GM18508 (cell line): ENCODE results near the gene GPR89B.
"Not testable (repeated sequence)": the region's sequence is repeated elsewhere in the genome, so short reads cannot be mapped to it uniquely, and the experiment has no call there.

Experiments
- ATAC-seq: cut with Tn5 transposase; IDR thresholded peaks from one replicate; pipeline ENCODE4 v1.9.1; 2021; ENCODE audit warnings: moderate number of reproducible peaks; ENCODE audit not compliant: insufficient read depth, unreplicated experiment

GPR89B gene

DNA sequence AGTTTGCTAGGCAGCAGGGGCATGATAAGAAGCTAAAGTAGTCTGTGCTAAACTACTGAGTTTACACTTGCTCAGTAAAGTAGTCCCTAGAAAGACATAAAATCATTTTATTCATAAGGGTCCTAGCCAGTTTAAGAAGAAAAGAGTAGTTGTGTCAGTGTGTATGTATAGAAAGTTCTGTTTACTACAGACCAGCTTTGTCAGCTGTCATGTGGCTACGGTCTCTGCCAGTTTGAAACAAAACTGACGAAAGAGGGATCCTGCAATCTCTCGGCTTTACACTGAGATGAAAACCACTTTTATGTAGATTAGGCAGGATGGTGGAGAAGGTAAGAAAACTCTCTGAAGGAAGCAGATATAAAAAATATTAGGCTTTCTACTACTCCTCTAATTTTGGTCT lies 7.1 kb downstream of the GPR89B start:
- ATAC-seq = not testable (repeated sequence)

- ATAC-seq = not testable (repeated sequence)
Measured at GRCh38 chr1:147940456-147940855, 12.2 kb downstream of the GPR89B start.

DNA sequence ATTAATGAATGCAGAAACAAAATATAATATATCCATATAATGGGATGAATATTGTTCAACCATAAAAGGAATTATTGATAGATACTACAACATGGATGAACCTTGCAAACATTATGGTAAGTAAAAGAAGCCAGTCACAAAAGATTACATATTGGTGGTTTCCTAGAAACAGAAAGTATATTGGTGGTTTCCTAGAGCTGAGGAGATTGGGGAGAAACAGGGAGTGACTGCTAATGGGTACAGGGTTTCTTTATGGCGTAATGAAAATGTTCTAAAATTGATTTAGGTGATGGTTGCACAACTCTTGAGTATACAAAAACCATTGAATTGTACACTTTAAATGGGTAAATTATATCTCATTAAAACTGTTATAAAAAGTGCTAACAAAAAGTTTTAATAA lies 14.3 kb downstream of the GPR89B start:
- ATAC-seq = not testable (repeated sequence)

- ATAC-seq = not testable (repeated sequence)
Measured at GRCh38 chr1:147949517-147949916, 21.3 kb downstream of the GPR89B start.

- not testable (repeated sequence) for ATAC-seq
Measured at GRCh38 chr1:147958906-147959305, 30.7 kb downstream of the GPR89B start.

- ATAC-seq = not testable (repeated sequence)
Measured at GRCh38 chr1:147959680-147960079, 31.5 kb downstream of the GPR89B start.

- not testable (repeated sequence) for ATAC-seq
Measured at GRCh38 chr1:147964575-147964974, 36.4 kb downstream of the GPR89B start.

- ATAC-seq = not testable (repeated sequence)
Measured at GRCh38 chr1:147966657-147967056, 38.4 kb downstream of the GPR89B start.

- not testable (repeated sequence) for ATAC-seq
Measured at GRCh38 chr1:147978896-147979651, 50.9 kb downstream of the GPR89B start.

DNA sequence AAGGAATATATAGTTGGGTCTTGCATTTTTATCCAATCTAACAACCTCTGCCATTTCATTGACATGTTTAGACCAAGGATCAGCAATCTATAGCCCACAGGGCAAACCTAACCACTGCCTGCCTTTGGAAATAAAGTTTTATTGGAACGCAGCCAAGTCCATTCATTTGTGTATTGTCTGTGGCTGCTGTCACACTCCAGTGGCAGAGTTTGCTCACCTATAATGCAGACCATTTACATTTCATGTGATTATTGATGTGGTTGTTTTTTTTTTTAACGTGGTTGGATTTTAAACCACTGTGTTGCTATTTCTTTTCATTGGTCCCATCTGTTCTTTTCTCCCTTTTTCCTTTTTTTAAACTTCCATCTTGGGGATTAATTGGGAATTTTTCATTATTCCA lies 57.2 kb downstream of the GPR89B start:
- ATAC-seq = not testable (repeated sequence)

DNA sequence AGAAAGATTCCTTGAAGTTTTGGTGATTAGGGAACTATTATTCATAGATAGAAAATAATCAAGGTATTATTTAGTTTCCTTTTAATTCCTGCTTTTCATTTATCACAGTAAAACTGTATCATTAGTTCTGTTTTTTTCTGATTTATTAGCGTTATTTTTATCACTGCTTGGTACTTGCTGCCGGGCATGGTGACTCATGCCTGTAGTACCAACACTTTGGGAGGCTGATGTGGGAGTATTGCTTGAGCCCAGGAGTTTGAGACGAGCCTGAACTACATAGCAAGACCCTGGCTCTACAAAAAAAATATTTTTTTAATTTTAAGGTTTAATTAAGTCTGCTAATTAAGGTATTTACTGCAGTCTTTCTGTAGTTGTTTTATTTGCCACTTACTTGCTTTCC lies 59.7 kb downstream of the GPR89B start:
- ATAC-seq = not testable (repeated sequence)

GRCh38 chr1:147992916-147993315 lies 64.7 kb downstream of the GPR89B start:
- ATAC-seq = not testable (repeated sequence)

DNA sequence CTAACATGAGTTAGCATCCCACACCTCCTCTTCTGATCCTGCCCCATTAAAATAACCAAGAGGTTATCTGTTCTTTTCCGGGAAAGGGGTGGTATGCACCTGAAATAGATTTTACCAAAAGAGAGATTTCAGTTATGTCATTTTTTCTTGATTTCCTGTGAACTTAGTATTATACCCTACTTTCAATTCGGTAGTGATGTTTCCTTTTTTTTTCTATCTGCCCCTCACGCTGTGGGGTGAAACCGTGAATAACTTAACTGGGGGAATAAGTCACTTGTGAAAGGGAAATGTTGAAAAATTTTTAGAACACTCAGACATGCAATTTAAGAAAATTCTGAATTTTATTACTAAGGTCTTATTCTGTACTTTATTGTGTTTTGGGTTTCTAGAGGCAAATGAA lies 65.2 kb downstream of the GPR89B start:
- ATAC-seq = not testable (repeated sequence)

- not testable (repeated sequence) for ATAC-seq
Measured at GRCh38 chr1:147993825-147994615, 65.8 kb downstream of the GPR89B start.

GRCh38 chr1:147996088-147996487 lies 67.9 kb downstream of the GPR89B start:
- not testable (repeated sequence) for ATAC-seq

GRCh38 chr1:148007724-148008123 lies 79.5 kb downstream of the GPR89B start:
- ATAC-seq = not testable (repeated sequence)

GRCh38 chr1:148010527-148010926 lies 82.3 kb downstream of the GPR89B start:
- no peak for ATAC-seq

- not testable (repeated sequence) for ATAC-seq
Measured at GRCh38 chr1:148013177-148014144, 85.2 kb downstream of the GPR89B start.

- ATAC-seq = not testable (repeated sequence)
Measured at GRCh38 chr1:148014289-148015200, 86.3 kb downstream of the GPR89B start.
